ENCODE data around the gene JARID2.

DNA sequence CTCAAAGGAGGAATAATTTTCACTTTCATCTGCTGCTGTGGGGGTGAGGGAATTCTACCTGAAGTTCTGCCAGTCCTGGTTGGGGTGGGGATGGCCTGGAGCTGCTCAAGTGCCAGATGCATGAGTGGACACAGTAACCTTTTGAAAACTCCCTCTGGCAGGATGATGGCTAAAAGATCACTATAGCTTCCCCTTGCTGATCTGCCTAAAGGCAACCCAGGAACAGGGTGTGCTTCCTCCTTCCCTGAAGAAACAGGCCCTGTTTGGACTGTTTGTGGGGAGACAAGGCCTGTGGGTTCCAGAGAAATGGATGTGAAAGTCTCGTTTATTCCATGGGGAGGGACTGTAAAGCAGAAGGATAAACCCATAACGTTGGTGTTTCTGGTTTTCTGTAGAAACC is 240.1 kb downstream of the JARID2 start:
- TF ChIP-seq, protein P1, sequence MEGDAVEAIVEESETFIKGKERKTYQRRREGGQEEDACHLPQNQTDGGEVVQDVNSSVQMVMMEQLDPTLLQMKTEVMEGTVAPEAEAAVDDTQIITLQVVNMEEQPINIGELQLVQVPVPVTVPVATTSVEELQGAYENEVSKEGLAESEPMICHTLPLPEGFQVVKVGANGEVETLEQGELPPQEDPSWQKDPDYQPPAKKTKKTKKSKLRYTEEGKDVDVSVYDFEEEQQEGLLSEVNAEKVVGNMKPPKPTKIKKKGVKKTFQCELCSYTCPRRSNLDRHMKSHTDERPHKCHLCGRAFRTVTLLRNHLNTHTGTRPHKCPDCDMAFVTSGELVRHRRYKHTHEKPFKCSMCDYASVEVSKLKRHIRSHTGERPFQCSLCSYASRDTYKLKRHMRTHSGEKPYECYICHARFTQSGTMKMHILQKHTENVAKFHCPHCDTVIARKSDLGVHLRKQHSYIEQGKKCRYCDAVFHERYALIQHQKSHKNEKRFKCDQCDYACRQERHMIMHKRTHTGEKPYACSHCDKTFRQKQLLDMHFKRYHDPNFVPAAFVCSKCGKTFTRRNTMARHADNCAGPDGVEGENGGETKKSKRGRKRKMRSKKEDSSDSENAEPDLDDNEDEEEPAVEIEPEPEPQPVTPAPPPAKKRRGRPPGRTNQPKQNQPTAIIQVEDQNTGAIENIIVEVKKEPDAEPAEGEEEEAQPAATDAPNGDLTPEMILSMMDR (IDR thresholded peaks at IDR 0.05), result no peak
- TF ChIP-seq POLR2AphosphoS5 (IDR thresholded peaks at IDR 0.05; ENCODE audit: low read depth, low read length), result no peak
